Activated CD4-positive, CD25-positive, alpha-beta regulatory T cell treated with anti-CD3 and anti-CD28 coated beads, Interleukin-2, amount 50 U/mL, for 16 hours (primary cell): Measurements from ENCODE around the gene DLX4.

Experiments used
- DNase-seq: peaks from one replicate; pipeline ENCODE4 v3.0.0-alpha.2; 2020; ENCODE audit warnings: low read depth, low spot score

DLX4 gene

DNA sequence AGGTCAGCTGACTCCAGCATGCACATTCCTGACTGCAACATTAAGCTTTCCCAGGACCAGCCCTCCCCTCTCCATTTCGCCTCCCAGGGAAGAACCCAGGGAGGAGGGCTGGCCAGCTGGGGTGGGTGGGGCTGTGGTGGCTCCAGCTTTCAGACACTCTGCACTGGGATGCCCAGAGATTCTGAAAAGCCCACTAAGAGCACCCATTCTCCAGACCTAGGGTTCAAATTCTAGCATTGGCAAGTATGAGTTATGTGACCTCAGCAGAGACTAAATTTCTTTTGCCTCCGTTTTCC is 18.2 kb downstream of the DLX4 start:
- DNase-seq: no peak

- DNase-seq: no peak
Observed at GRCh38 chr17:49987681-49988441, 18.9 kb downstream of the DLX4 start.

DNA sequence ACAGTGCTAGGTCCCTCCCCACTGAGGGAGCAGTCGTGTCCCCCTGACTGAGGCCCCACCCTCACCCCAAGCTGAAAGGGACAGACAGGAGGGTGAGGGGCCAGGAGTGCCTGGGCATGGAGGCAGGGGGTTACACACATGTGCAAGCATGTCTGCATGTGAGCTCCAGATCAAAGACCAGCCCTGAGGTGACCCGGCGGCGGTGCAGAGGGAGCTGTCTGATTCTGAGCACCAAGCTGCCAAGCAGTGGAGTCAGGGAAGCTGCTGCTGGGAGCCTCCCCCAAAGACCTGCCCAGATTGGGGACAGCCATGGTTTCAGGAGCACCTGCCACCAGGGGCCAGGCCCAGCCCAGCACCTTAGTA is 20.5 kb downstream of the DLX4 start:
- no peak for DNase-seq

GRCh38 chr17:49990331-49990730 is 21.3 kb downstream of the DLX4 start:
- no peak for DNase-seq

- no peak for DNase-seq
Observed at GRCh38 chr17:49990921-49991320, 21.9 kb downstream of the DLX4 start.

- no peak for DNase-seq
Observed at GRCh38 chr17:49991409-49991808, 22.4 kb downstream of the DLX4 start.

DNA sequence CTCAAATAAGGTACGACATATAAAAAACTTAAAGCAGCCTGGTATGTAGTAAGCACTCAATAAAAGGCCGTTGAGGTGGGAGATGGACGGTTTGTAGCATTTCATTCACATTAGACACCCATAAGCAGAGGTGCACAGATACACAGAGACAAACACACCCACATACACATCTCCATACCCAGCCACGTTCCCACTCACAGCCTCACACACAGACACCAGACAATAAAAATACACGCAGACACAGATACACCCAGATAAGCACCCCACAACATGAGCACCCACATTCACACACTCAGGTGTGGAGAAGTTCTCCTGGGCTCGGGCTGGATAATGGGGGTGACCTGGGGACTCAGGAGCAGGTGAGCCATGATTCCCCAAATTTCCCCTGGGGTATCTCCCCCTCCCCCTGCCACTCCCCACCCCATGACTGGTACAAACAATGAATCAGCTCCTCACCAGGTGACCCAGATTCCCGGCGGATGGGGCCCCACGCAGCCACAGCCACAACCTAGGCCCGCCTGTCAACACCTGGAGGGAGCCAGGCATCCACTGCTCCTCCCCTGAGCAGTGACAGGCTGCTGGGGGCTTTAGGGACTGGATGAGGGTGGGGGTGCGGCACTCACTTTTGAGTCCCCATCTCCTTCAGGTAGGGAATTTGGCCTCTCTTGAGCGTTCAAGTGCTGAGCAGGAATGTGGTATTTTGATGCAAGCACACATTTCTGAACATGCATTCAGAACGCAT is 23.4 kb downstream of the DLX4 start:
- DNase-seq: no peak

DNA sequence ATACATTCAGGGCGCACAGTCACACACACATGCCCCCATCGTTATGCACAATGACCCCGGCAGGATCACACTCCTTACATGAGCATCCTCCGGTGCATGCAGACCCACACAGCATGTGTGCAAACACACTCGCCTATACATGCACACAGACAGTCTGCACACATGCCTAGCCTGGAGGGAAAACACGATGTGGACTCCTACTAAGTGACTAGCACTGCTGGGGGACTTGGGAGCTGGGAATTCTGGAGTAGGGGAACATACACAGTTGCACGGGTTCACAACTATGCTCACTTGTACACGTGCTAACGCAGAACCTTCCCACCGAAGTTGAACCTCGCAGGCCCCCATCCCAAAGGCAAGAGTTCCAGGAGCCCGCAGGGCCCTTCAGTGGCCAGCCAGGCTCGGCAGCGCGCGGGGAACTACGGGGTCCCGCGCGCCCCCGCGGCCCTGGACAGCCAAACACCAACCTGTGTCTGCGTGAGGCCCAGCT is 24.0 kb downstream of the DLX4 start:
- DNase-seq: no peak

GRCh38 chr17:49993423-49994060 is 24.6 kb downstream of the DLX4 start:
- no peak for DNase-seq

- no peak for DNase-seq
Observed at GRCh38 chr17:49994085-49995054, 25.4 kb downstream of the DLX4 start.

DNA sequence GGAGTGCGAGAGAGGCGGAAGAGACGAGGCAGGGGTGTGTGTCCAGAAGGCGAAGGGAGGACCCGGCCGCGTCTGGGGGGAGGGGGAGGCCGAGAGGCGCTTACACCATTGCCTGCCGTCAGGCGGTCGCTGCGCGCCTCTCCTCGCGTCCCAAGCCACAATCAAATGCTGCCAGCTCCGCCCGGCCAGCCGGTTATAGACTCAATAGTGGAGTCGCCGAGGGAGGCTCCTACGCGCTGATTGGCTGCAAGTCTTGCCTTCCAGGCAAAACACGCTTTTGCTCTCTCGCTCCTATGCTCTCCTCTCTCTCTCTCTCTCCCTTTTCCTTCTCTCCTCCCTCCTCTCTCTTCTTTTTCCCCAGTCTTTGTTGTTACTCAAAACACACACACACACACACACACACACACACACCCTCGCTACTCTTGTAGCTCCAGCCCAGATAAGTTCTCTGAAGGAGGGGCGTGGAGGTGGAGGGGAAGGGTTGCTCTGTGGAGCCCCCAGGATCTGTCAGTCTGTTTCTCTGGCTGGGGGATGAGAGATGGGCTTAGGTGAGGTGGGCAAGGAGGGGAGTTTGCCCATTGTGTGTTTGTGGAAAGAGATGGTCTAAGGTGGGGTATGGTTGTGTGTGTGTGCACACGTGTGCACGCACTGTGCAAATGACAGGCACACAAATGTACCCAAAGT is 26.2 kb downstream of the DLX4 start, which contains the start of gene DLX3:
TSS of gene DLX3 (minus strand) at position 170 of the 684 bp plus-strand sequence. CDS start 226 bp downstream, outside the sequence.
- no peak for DNase-seq

DNA sequence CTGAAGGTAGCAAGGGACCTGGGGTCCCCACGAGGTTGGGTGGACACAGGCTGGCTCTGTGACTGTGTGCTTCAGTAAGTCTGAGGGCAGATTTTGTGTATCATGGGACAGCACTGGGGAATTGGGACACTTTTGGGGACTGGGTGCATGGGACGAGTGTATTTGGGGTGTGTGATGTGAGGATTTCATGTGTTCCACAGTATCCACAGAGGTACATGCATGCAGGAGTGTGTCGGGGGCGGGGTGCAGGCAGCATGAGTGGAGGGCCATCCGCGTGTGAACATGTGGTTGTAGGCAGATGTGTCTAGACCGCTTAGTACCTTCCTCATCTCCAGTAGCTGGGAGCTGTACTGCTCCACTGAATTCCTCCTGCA is 27.1 kb downstream of the DLX4 start:
- no peak for DNase-seq

DNA sequence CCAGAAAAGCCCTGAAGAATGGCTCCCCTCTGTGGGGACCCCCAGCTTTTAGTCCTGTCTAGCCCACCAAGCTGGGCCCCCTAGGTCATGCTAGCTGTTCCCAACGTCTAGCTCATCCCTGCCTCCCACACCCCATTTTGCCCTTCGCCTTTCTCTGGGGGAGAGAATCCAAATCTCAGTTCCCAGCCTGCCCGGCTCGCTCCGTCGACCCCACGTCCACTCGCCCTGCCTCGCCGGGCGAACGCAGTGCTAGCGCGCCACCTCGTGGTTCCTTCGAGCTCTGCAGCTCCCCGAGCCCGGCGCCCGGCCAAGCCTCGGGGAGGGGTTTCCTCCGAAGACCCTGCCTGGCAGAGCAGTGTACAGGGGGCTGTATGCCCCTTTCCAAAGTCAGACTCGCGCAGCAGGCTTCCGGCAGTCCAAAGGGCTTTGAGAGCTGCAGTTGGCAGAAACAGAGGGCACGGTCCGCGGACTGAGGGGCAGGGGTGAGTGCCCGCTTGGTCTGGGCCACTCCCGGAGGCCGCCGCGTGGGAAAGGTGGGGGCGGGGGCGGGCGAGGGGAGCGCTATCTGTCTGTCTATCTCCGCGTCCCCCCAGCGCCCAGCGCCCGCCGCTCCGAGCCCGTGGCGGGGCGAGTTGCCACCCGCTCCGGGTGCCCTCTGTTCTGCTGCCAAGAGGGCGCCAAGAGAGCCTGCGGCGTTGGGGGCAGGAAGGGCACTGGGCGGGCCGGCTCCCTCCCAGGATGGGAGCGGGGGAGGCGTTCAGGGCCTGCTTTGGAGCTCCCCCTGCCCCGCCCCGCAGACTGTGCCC is 27.7 kb downstream of the DLX4 start:
- peak; percentile 47 for DNase-seq

DNA sequence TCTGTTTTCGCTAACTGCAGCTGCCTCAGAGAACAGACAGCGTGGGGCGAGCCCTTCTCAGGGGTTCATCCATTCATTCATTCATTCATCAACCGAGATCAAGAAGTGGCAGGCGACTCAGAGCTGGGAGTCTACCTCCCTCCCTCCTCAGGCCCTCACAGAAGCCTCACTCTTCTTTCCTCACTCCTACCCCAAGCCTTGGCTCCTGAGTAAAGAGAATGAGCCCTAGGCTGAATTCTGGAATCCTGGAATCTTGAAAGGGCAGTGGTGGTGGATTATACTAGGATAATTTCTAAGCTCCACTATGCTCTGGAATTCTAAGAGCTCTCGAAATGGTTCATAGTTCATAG is 28.3 kb downstream of the DLX4 start:
- no peak for DNase-seq

DNA sequence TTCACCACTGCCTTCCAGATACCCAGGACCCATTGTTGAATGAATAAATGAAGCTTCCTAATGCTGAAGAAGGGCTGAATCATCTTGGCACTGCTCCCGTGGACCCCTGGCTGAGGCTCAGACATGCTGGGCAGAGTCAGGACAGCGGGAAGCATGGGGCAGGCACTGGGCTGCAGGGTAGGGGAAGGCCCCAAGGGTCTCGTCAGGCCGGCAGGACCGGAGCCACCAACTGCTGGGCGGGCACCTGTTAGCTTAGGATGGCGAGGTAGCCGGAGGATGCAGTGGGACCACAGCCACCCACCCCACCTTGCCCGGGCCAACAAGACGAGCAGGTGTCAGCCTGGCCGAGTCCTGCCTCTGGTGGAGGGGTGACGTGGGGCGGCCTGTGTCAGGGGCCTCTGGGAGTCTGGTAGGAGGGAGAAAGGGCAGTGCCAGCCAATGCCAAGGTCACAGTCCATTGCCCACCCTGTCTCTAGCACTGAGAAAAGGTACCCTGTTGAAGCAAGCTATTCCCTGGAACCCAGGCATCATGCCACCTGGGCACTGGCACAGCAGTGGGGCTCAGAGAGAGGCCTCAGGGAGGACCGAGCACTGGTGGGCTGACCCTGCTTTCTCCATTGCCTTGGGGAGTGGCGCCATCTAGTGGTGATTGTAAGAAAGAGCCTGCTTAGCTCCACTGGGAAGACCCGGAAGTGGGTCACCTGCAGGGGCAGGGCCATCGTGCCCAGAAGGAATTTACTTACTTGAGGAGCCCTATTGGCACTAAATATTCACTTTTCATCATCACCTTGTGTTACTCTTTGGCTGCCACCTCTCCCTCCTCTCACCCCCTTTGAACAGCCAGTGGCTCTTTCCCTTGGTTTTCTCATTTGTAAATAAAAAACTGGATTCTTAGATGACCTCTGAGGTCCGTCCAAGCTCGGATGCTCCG is 29.0 kb downstream of the DLX4 start:
- peak; percentile 79 for DNase-seq

DNA sequence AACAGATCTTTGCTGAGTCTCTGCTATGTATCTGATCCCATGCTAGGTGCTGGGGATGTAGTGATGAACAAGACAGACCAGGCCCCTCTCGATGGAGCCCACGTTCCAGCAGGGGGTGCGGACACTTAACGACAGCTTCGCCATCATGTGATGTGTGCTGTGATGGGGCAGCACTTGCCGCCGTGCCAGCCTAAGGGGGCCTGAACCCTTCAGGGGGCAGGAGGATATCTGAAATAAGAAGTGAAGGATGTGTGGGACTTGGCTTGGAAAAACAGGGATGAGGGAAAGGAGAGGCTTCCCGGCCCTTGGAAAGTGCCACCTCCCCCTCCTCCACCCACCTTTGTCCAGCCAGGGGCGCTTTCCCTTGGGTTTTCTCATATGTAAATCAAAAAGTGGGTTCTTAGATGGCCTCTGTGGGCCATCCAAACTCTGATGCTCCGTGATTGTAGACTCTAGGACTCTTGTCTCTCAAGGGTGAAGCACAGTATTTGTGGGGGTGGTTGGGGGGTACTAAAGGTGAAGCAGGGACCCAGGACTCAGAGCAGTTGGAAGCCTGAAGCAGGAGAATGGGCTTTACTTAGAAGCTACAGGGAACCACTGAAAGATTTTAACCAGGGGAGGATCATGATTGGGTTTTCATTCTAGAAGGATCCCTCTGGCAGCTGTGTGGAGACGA is 30.0 kb downstream of the DLX4 start:
- no peak for DNase-seq

DNA sequence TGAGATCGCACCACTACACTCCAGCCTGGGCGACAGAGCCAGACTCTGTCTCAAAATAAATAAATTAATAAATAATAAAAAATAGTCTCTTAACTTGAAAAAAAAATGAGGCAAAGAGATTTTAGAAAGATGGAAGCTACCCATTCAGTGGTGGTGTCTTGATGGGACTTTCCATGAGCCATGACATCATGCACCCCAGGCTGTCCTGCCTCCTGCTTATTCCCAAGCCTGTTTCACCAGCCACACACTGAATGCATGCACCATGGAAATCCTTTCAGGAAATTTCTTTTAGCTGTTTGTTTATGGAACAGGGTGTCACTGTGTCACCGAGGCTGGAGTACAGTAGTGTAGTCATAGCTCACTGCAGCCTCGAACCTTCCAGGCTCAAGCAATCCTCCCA is 34.9 kb downstream of the DLX4 start:
- DNase-seq: no peak

- no peak for DNase-seq
Observed at GRCh38 chr17:50009282-50009681, 40.3 kb downstream of the DLX4 start.

DNA sequence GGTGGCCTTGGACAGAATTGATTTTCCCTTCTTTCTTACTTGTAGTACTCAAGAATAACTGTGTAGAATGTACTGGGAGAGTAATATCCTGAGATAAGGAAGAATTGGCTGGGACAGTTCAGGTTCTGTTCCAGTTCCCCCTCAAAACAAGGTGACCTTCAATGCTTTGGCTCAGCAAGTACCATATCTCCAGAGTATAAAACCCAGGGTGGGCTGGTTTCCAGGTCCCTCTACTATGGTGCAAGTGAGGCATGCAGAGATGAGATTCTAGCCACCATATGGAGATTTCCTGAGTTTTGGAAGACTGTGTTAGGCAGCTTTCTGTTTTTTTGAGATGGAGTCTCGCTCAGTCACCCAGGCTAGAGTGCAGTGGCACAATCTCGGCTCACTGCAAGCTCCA is 44.1 kb downstream of the DLX4 start:
- DNase-seq: no peak
